Upper lobe of left lung (tissue), 4 donors: ENCODE results near the gene C5orf15.
A peak's percentile ranks its signal among the peaks of the same experiment; 100 is the strongest.

Source experiments
- EP300 ChIP-seq, 4 donors: sonication (generic); formaldehyde crosslinking; IDR thresholded peaks; one replicate each; pipeline ENCODE4 v1.5.1; 2017; ENCODE audit warnings: antibody characterized with exemption in 4 of 4, control low read depth in 2 of 4
- POLR2A ChIP-seq, 4 donors: fragments of 450-650 bp; IDR thresholded peaks; one replicate each; pipeline ENCODE4 v1.5.1; 2016 to 2017; ENCODE audit warnings: antibody characterized with exemption in 4 of 4, mild to moderate bottlenecking in 2 of 4
- POLR2AphosphoS5 ChIP-seq, 2 donors: sonication (generic); formaldehyde crosslinking; IDR thresholded peaks; one replicate each; pipeline ENCODE4 v1.5.1; 2017; ENCODE audit warnings: antibody characterized with exemption in 2 of 2
- TF ChIP-seq, protein P1 (sequence below), 6 experiments: fragments of 450-650 bp in 4 of 6; fragments of 200-600 bp in 2 of 6; sonication (generic) in 2 of 6; IDR thresholded peaks; one replicate each; pipeline ENCODE4 v1.5.1; 2016 to 2019; ENCODE audit warnings: antibody characterized with exemption in 6 of 6

DNA sequence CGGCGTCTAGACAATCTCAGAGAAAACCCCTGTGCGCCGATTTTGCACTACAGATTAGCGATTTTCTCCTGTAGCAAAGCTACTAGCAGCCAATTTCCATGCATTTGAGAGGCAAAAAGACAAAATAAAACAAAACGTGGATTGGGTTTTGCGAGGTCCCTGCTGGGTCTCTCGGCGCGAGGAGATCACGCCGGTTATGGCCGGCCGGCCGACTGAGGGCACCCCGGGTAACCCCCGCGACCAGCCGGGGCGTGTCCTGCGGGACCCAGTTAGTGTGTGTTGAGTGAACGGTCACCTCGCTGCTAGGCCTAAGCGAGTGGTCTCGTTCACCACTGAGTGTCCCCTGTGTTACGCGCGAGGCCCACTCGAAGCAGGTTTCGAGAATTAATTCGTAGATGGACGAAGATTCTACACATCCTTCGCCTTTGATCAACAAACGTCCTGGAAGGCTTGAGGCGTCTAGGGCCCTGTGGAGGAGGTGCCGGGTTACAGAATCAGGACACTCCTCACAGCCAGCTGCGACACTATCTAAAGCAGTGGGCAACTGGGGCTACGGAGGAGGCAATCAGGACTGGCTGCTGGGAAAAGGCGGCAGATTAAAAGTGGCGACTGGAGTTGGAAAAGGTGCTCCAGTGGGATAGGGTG is 37.1 kb upstream of the C5orf15 start:
- TF ChIP-seq, protein P1, sequence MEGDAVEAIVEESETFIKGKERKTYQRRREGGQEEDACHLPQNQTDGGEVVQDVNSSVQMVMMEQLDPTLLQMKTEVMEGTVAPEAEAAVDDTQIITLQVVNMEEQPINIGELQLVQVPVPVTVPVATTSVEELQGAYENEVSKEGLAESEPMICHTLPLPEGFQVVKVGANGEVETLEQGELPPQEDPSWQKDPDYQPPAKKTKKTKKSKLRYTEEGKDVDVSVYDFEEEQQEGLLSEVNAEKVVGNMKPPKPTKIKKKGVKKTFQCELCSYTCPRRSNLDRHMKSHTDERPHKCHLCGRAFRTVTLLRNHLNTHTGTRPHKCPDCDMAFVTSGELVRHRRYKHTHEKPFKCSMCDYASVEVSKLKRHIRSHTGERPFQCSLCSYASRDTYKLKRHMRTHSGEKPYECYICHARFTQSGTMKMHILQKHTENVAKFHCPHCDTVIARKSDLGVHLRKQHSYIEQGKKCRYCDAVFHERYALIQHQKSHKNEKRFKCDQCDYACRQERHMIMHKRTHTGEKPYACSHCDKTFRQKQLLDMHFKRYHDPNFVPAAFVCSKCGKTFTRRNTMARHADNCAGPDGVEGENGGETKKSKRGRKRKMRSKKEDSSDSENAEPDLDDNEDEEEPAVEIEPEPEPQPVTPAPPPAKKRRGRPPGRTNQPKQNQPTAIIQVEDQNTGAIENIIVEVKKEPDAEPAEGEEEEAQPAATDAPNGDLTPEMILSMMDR (IDR thresholded peaks at IDR 0.05): no peak
- TF ChIP-seq POLR2A (IDR thresholded peaks at IDR 0.05) (peak in 1 of 4 donors; percentile 32), POLR2AphosphoS5 (IDR thresholded peaks at IDR 0.05) (no peak), EP300 (IDR thresholded peaks at IDR 0.05) (no peak)
